ENCODE data around the gene FADS1.

FADS1 gene

DNA sequence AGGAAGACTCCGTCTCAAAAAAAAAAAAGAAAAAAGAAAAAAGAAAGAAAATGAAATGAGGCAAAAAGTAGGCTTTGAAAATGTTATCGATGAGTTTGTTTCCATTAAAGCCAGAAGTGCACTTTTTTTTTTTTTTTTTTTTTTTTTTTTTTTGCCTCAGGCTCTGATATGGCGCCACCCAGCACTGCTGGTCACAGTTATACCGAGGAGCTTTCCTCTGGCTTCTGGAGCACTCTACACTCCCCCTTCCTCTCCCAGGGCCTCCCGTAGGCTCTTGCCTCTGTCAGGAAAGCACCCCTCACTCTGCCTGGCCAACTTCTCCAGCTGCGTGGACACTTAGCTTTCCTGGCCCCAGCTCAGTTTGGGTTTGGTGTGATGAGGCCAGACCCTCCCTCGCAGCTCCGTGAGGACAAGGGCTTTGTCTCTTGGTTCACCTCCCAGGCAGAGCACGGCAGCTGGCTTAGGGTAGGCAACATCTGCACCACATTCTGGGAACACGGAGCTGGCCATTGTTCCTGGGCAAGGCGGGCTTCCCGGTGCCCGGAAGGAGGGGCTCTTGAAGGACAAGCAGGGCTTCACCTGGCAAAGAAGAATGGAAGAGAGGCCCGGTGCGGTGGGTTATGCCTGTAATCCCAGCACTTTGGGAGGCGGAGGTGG is 28.2 kb upstream of the FADS1 start:
- no peak for FAIRE-seq

DNA sequence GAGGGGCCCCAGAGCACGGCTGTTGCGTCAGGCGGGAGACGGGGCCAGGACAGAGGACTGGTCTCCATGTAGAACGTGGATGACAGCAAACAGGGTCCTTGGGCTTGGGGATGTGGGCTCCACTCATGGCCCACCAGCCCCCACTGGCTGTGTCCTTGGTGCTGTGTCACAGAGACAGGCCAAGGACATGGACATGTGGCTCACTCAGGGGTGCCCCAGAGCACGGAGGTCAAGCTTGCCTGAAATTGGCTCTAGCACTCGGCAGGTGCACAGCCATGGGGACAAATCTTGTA is 25.7 kb upstream of the FADS1 start:
- FAIRE-seq = no peak

DNA sequence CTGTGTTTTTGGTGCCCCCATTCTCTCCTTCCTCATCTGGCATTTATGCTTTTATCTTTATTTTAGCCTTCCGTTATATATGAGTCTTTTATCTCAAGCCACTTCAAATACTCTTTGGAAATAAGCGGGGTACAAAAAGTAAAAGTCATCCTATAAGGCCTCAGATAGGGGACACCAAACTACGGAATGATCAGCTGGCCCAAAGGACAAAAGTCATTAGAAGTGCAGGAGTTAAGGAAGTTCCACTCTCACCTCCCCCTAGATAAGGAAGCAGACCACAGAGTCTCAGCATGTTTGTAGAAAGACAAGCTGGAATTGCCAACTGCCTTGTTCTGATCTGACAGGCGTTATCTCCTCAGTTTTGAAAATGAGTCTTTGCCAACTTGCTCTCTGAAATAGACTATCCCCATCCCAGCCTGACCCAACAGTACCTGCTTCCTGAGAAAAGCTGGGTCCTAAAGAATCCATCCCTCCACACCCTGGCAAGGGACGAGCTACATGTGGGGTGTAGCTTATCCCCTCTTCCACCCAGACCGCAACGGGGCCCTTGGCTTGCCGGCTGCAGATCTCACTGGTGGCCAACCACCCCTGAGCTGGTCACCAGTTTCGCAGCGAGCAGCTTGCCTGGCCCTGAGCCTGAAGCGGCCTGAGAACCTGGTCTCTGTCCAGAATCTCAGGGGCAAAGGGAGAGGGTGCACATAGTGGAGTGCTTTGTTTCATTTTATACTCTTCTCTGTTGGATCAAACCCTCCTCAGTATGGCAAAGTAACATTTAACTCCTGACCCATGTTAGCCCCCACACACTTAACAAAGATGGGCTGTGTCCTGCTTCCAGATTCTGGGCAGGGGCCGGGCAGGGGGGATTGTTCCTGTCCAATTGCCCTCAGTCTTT is 25.1 kb upstream of the FADS1 start:
- FAIRE-seq = no peak

DNA sequence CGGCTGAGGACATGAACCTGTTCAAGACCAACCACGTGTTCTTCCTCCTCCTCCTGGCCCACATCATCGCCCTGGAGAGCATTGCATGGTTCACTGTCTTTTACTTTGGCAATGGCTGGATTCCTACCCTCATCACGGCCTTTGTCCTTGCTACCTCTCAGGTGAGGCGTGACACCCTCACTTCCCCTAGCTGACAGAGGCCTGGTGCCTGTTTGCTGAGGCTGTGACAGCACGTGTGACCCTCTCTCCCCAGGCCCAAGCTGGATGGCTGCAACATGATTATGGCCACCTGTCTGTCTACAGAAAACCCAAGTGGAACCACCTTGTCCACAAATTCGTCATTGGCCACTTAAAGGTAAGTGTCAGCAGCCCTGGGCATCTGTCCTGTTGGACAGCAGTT is 23.6 kb upstream of the FADS1 start:
- no peak for FAIRE-seq

DNA sequence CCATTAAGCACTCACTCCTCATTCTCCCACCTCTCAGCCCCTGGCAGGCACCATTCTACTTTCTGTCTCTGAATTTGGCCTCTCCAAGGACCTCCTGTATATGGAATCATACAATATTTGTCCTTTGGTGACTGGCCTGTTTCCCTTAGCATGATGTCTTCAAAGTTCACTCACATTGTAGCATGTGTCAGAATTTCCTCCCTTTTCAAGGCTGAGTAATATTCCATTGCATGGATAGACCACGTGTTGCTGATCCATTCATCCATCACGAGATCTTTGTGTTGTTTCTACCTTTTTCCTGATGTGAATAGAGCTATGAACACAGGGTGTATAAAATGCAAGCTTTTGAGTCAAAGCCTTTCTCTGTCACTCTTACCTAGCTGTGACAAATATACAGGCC is 22.9 kb upstream of the FADS1 start:
- FAIRE-seq = no peak

DNA sequence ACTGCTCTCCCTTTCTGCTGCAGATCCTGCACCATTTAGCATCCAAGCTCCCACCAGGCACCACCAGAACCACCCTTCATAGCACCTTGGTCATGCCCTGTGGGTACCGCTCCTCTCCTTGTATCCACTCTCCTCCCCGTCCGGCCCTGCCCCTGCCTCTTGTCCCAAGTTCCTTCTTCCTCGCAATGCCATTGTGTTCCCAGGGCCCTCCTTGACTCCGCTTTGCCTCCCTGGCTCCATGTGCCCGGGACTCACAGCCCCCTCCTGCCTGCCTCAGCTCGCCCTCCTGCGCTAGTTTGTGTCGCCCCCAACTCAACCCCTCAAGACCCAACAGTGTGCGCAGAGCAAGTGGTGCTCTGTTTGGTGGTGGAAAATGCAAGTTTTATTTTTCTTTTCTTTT is 22.1 kb upstream of the FADS1 start:
- no peak for FAIRE-seq

DNA sequence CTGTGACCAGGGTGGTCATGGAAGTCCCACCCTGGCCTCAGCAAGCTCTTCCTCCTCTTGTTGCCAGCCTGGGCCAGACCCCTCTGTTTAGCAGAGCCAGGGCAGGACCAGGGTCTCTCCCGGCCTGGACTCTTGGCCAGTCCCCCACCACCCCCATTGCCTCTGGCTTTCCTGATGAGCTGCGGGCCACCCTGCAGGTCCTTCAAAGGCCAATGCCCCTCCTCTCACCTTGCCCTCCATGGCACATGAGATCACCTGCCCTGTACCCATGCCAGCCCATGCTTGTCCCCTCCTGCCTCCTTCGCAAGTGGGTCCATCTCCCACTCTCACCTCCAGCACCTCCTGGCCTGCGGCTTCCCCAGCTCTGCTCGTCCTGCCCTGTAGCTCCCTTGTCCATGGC is 21.7 kb upstream of the FADS1 start:
- no peak for FAIRE-seq

DNA sequence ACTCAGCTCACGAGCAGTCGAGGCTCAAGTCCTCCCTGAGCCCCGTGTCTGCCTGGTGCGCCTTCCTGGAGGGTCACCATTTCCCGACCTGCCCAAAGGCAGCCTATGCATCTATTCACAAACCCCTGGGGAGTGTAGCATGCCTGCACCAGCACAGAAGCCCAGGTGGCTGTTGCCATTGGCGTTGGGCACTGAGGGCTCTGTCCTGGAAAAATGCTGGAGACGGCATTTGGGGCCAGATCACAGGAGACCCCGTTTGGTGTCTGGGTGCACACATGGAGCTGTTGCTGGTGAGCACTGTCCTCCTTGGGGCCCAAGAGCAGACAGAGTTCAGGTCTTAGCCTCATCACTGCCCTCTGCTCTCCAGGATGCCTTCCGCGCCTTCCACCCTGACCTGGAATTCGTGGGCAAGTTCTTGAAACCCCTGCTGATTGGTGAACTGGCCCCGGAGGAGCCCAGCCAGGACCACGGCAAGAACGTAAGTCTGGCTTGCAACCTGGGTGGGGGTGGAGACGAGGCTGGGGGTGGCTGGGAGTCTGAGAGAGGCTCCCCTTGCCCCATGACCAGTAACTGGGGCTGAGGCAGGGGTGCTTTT is 20.7 kb upstream of the FADS1 start:
- FAIRE-seq = no peak

DNA sequence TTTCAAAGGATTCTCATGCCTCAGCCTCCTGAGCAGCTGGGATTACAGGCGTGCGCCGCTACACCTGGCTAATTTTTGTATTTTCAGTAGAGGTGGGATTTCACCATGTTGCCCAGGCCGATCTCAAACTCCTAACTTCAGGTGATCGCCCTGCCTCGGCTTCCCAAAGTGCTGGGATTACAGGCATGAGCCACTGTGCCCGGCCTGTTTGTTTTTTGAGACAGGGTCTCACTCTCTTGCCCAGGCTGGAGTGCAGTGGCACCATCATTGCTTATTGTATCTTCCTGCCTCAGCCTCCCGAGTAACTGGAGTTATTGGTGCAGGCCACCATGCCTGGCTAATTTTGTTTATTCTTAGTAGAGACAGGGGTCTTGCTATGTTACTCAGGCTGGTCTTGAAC is 19.4 kb upstream of the FADS1 start:
- FAIRE-seq = no peak

DNA sequence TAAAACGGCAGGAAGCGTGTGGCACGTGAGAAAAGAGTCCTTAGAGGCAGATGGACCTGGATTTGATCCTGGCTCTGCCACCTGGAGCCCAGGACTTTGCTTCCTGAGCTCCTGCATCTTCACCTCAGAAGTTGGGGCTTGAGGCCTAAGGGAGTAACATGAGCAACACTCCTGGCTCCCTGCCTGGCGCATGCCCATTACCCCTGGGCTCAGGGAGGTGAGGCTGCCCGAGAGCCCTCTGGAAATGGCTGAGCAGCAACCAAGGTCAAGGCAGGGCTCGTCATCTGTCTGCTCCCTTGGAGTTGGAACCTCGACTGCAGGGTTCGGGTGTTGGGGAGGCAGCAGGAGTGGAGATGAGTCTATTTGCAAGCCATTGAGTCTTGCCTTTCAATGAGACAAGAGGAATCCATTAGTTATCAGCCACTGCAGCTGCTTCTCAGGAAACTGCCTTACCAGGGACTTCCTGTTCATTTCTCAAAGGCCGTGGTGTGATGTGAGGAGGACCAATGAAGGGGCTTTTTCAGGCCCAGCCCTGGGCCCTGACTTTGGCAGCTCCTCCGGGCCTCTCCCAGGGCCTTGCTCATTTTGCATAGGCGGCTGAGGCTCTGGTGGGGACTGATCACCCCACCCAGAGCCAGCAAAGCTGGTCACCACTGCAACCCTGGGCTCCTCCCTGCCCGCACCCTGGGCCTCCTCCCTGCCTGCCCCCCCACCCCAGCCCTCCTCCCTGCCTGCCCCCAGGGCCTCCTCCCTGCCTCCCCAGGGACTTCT is 17.7 kb upstream of the FADS1 start:
- FAIRE-seq = no peak

DNA sequence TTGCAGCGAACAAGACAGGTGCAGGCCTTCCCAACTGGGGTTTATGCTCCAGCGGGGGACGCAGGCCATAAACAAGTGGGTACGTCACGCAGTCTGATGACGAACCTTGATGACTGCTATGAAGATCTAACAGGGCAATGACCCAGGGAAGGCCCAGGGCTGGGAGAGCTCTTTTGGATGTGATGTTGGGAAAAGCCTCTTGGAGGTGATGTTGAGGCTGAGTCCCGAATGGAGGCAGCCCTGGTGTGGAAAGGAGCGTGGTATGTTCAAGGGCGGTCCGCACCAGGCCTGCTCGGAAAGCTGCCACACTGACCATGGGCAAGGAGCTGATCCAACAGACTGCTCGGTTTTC is 17.1 kb upstream of the FADS1 start:
- FAIRE-seq = no peak

DNA sequence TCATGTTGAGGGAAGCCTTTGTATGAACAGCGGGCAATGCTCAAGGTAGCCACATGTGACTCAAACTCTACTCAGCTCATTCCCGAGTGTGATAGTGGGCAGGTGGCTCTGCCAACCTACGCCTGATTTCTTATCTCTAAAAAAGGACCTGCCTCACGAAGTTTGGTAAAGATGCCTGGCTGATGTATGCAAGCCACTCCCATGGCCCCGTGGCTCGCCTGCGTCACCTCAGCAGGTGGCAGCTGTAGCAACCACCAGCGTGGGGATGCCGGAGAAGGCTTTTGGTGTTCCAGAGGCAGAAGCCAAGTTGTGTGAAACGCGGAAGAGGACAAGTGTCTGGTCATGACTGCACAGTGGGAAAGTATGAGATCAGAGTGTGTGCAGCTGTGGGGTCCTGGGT is 16.7 kb upstream of the FADS1 start:
- FAIRE-seq = no peak

DNA sequence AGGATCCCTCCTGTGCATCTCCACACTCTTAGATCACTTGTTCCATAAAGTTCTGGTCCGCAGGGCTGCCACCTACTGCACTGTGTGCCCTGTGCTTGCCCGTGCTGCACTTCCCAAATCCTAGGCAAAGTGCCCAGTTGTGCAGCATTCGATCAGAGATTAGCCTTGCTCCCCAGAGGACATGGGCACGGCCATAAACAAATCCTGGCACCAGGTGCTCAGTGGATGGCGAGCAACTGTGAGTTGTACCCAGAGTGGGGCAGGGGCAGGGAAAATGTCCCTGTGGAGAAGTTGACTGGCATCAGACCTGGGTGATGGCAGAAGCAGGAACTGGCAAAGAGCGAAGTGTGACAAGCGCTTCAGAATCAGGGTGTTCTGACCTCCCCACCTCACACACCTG is 16.0 kb upstream of the FADS1 start:
- FAIRE-seq = no peak

DNA sequence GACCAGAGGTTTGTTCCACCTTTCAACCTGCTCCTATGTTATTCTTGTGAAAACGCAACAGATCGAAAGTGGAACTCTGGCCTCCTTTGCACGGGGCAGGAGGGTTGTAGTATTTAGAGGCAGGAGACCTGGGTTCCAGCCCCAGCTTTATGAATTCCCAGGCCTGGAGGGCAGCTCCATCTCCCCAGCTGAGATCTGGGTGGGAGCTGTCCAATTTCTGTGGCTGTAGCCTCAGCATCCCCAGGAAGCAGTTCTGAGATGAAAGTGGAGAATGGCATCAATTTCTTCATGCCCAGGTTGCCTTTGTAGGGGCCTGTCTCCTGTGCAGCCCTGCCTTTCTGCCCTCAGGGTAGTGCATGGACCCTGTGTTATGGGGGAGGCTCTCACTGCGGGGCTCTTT is 15.4 kb upstream of the FADS1 start:
- FAIRE-seq = no peak

DNA sequence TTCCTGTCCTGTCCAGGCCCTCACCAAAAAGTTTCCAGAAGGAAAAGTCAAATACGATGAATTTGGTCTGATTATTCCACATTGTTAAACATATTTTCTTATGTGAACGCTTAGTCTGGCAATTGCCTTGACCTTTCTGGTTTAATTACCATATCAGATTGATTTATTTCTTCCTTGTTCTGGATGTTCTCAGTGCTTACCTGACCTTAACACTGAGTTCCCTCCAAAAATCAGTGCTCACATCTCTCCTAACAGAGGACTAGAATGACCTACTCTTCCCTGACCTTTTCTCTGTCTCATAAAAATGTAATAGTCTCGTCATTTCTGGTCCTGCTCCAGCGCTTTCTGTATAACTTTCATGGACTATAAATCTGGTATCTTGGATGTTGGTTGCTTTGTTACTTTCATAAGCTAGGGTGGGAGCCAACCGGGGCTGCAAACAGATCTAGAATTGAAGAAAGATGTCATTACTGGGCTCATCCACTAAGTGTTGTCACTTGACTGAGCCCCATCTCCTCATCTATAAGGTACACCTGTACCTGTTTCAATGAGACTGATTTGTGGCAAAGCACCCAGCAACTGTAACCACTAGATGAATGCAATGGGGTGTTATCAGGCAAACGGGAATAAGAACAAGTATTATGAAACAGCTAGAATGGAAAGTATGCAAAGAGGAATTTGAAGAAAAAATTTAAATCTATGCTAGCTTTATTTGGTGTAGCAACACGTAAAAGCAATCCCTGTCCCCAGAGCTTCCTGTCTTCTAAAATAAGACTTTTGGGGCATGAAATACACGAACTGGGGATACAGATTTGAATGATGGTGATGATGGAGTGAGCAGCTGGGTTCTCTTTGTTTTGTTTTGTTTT is 13.7 kb upstream of the FADS1 start:
- no peak for FAIRE-seq

DNA sequence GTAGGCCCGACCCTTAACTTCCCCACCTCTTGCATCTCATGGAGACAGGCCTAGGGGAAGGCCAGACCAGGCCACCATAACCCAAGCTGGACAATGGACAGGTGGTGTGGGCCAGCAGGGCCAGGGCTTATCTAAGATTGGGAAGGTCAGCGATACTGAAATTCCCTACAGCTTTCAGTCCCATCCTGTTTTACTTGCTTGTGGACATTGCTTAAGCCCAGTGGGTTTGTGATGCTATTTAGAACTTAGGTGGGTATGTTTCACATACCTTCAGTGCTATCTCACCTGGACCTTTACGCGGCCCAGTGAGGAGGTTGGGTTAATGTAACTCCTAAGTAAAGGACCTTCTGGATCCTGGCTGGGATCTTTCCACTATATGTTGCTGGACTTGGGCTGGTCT is 13.0 kb upstream of the FADS1 start:
- no peak for FAIRE-seq

DNA sequence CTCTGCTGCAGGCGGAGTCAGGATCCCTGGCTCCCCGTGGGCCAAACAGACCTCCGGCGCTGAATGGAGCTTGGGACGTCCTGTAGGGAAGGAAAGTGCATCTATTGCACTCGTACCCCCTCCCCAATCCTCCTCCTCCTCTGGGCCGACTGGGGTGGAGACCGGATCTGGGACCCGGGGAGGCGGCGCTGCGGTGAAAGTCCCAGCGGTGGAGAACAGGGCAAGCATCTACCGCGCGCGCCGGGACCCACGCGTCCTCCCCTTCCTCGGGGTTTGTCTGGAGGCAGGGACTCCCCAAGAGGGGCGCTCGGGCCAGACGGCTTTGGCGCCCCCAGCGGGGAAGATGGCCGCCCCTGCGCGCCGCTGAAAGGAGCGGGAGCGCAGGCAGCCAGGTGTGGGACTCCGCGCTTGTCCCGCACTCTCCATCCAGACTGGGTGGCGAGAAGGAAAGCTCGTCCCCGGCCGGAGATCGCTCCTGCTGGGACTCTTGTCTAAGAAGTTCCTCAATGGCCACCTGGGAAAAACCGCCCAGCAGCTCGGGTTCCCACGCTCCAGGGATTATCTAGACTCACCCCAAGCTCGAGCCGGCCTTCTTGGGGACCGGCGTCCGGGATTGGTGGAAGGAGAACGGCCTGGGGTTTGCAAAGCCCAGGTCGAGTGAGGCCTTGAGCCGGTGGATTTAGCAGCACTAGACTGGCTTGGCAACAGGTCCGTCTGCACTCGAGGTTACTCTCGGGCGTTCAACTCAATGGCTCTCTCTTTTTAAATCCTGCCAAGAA is 12.0 kb upstream of the FADS1 start:
- FAIRE-seq = no peak

DNA sequence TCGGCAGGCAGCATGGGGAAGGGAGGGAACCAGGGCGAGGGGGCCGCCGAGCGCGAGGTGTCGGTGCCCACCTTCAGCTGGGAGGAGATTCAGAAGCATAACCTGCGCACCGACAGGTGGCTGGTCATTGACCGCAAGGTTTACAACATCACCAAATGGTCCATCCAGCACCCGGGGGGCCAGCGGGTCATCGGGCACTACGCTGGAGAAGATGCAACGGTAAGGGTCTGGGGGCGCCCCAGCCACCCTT is 11.5 kb upstream of the FADS1 start:
- no peak for FAIRE-seq

DNA sequence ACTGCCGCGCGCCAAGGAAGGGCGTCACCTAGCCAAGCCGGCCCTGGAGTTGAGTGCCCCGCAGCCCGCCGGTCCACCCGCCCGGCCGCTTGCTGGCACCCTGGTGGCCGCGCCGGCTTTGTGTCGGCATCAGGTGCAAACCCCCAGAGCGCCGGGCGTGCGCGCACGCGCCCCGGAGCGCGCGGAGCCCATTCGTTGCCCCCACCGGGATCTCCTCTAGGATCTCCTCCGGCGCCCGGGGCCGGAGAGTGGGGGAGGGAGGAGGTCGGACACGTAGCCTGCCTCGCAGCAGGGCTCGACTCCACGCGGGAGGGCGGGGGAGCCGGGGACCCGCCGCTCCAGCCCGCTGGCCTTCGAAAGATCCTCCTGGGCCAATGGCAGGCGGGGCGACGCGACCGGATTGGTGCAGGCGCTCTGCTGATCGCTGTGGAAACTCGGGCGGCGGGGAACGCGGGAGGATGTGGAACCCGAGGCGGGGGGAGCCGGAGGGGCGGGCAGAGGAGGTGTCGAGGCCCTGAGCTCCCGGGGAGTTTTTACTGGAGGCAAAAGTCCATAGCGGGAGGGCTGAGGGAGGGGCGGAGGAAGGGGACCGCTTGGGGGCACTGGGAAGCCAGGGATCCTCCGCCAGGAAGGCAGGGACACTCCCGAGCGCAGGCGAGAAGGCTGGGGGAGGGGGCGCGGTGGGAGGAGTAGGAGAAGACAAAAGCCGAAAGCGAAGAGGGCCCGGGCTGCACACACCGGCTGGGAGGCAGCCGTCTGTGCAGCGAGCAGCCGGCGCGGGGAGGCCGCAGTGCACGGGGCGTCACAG is 11.0 kb upstream of the FADS1 start, which contains the start of gene FADS2:
Gene FADS2, plus strand, starts transcription at position 730 of the 808 bp plus-strand sequence. CDS start 91 bp downstream, outside the sequence.
- FAIRE-seq = no peak

DNA sequence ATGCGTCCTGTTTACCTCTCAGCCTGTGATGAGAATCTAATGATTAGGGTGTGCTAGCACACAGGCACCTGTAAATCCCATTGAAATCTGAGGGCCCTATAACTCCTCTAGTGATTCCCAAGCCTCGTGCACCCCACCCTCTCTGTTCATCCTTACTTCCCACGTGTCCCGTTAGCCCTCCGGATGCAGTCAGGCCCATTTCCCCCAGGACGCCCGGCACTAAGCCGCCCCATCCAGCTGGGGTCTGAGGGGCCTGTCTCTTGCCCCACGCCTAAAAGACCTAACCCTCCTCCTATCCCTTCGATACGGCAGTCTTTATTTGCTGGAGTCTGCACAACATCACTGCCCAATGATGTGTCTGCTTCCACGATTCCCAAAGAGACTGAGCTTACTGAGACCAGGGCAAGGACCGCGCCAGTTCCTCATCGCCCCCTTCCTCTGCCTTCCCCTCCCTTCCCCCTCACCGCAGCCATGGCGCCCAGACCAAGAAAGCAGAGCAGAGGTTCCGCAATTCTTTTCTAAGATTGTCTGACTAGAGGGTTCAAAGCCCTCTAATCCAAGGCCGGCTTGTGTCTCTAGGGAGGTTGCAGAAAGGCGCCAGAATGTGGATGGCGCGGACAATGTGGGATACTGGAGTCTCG is 10.2 kb upstream of the FADS1 start:
- FAIRE-seq = no peak

DNA sequence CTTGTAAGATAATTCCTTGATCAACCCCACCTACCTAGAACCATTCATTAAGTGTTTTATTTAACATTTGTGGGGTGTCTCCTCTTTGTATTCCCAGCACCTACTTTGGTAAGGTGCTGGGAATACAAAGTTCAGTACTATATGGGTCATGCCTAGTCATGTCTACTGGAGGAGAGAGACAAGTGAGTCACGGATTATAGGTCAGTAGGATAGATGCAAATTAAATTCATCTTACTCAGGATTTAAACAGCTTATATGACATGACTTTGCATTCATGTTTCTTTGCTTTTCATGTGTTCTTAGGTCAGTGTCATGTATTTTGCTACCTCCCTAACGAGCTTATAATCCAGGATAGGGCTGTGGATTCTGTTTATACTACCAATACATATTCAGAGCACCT is 3.4 kb upstream of the FADS1 start:
- no peak for FAIRE-seq

All from A204.1 (cell line).